ENCODE results near the gene ZNF823. TPM values are rescaled to one million over a fixed set of nuclear protein-coding genes. Genes with fewer than 3 reads are reported as not detected.
A peak's percentile ranks its signal among the peaks of the same experiment; 100 is the strongest.

ZNF823 gene
- polyA plus RNA-seq (2013, experiment 1 of 2), result 2.3 TPM
- 2.2 TPM for polyA plus RNA-seq (2013, experiment 2 of 2)

DNA sequence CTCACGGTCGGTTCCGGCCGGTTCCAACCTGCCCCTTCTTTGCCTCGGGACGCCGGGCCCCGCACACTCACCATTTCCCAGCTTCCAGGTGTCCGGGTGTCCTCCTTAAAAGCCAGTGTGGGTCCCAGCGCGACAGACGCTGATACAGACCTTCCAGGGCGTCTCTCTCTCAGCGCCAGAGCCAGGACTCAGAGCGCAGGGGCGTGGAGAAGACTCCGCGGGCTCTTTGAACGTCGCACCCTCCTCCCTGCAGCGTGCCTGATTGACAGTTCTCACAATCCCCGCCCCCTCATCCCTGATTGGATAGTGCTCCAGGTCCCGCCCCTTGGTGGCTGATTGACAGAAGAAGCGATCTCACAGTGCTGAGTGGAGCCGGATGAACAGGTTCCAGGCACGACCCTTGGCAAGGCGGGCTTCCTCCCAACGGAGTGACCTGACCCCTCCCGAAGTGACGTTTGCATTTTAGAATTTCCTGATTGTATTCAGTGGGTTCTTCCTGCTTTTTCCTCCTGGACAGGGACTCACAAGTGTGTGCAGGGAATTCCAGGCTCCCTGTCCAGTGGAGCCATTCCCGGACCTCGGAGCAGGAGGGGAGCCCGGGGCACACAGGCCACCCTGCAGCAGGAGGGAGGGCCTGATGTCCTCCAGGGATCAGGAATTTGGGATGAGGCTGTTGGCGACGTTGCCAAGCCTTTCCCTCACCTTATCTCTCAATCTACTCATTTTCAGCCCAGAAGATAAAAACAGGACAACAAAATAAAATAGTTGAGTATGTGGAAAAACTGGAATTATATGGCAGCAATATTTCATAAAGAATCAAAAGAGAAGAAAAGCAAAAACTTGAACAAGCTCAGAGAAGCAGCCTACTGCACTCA, at the start of gene ZNF823:
Gene ZNF823 (minus strand): TSS at position 201 of the 875 bp plus-strand sequence. CDS start 127 bp downstream, at position 74.
- Histone ChIP-seq H2BK15ac (ENCODE audit: low read depth, poor library complexity, severe bottlenecking) (peak within 1 kb of the TSS; percentile 93), H3K9me3 (ENCODE audit: control insufficient read depth, low read length) (peaks cover 4% of the 10 kb centered on the region), H2BK5ac (ENCODE audit: low read depth, low read length, poor library complexity, severe bottlenecking) (peak within 1 kb of the TSS; percentile 8), H3K9ac (ENCODE audit: low read length) (peak within 1 kb of the TSS; percentile 91), H3K27me3 (ENCODE audit: control insufficient read depth in 1 of 2, insufficient read depth in 1 of 2, low read length in 2 of 2) (no peaks in the 10 kb centered on the region), H2AK5ac (ENCODE audit: low read length, severe bottlenecking) (no peak within 1 kb of the TSS), H3K36me3 (ENCODE audit: control insufficient read depth in 1 of 2, insufficient read depth in 2 of 2, low read depth in 1 of 2, low read length in 2 of 2) (no peaks in the 10 kb centered on the region), H3K14ac (ENCODE audit: low read length in 2 of 2) (peak within 1 kb of the TSS in 1 of 2 experiments; percentile 89), H3K18ac (ENCODE audit: low read depth in 1 of 2, low read length in 2 of 2) (peak within 1 kb of the TSS; percentile 90 to 95), H3K79me1 (replicated peaks; ENCODE audit: low read length, poor library complexity, severe bottlenecking) (peaks cover 13% of the 10 kb centered on the region), H2BK12ac (ENCODE audit: low read length in 2 of 2) (peak within 1 kb of the TSS in 1 of 2 experiments; percentile 82), H3K4ac (ENCODE audit: low read depth in 1 of 2, low read length in 2 of 2) (peak within 1 kb of the TSS; percentile 29 to 98), H3K4me1 (ENCODE audit: control insufficient read depth, insufficient read depth, low read depth, low read length) (peaks cover 7% of the 10 kb centered on the region), H3K27ac (ENCODE audit: low read length, poor library complexity, severe bottlenecking) (peak within 1 kb of the TSS; percentile 94), H3K23ac (ENCODE audit: low read length in 2 of 2) (peak within 1 kb of the TSS; percentile 60 to 97), H4K91ac (ENCODE audit: low read length) (peak within 1 kb of the TSS; percentile 87), H2BK120ac (ENCODE audit: low read depth, low read length) (peak within 1 kb of the TSS; percentile 98), H2AFZ (ENCODE audit: low read depth, low read length) (peak within 1 kb of the TSS; percentile 100), H3K4me2 (ENCODE audit: low read length, poor library complexity, severe bottlenecking) (peak within 1 kb of the TSS; percentile 93), H4K8ac (ENCODE audit: low read length) (peak within 1 kb of the TSS; percentile 77), H3K4me3 (ENCODE audit: insufficient read depth in 1 of 2, low read depth in 1 of 2, low read length in 2 of 2) (peak within 1 kb of the TSS; percentile 93 to 94)
- 1% methylated on average over 30 of the region's 35 CpGs for WGBS
- DNase-seq, result peak; percentile 98

DNA sequence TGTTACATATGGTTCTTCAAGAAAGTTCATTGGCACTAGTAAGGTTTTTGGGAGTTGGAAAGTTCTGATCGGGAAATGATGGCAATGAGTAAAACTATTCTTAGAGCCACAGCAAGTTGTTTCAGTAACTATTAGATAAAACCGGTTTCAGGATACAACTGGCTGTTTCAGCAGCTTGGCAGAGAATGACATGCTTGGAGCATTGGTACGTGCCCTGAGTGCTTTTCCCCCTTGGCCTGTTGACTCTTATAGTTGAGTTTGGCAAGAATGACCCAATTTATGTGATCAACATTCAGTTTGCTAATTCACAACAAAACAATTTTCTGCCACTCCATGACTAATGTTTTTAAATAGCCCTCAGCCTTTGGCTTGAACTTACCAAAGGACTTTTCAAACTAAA, 48.8 kb upstream of the ZNF823 start:
- Histone ChIP-seq H3K9me3 (ENCODE audit: control insufficient read depth, low read length) (peaks cover 86% of the 10 kb centered on the region), H3K9ac (ENCODE audit: low read length) (no peak overlapping the region), H4K91ac (ENCODE audit: low read length) (no peak overlapping the region), H2BK120ac (ENCODE audit: low read depth, low read length) (no peak overlapping the region), H3K4me3 (ENCODE audit: insufficient read depth in 1 of 2, low read depth in 1 of 2, low read length in 2 of 2) (peak overlapping the region in 1 of 2 experiments; percentile 47), H4K8ac (ENCODE audit: low read length) (no peak overlapping the region), H3K79me1 (replicated peaks; ENCODE audit: low read length, poor library complexity, severe bottlenecking) (no peaks in the 10 kb centered on the region), H2BK5ac (ENCODE audit: low read depth, low read length, poor library complexity, severe bottlenecking) (no peak overlapping the region), H3K27ac (ENCODE audit: low read length, poor library complexity, severe bottlenecking) (no peak overlapping the region), H2AFZ (ENCODE audit: low read depth, low read length) (no peak overlapping the region), H2BK12ac (ENCODE audit: low read length in 2 of 2) (no peak overlapping the region), H3K4ac (ENCODE audit: low read depth in 1 of 2, low read length in 2 of 2) (no peak overlapping the region), H3K14ac (ENCODE audit: low read length in 2 of 2) (no peak overlapping the region), H3K27me3 (ENCODE audit: control insufficient read depth in 1 of 2, insufficient read depth in 1 of 2, low read length in 2 of 2) (no peaks in the 10 kb centered on the region), H3K36me3 (ENCODE audit: control insufficient read depth in 1 of 2, insufficient read depth in 2 of 2, low read depth in 1 of 2, low read length in 2 of 2) (peaks cover 0 to 11% of the 10 kb centered on the region in 2 experiments), H2AK5ac (ENCODE audit: low read length, severe bottlenecking) (no peak overlapping the region), H3K4me2 (ENCODE audit: low read length, poor library complexity, severe bottlenecking) (no peak overlapping the region), H2BK15ac (ENCODE audit: low read depth, poor library complexity, severe bottlenecking) (no peak overlapping the region), H3K4me1 (ENCODE audit: control insufficient read depth, insufficient read depth, low read depth, low read length) (no peaks in the 10 kb centered on the region), H3K23ac (ENCODE audit: low read length in 2 of 2) (no peak overlapping the region), H3K18ac (ENCODE audit: low read depth in 1 of 2, low read length in 2 of 2) (no peak overlapping the region)
- DNase-seq, result no peak
- 65% methylated on average over 3 of the region's 3 CpGs for WGBS

DNA sequence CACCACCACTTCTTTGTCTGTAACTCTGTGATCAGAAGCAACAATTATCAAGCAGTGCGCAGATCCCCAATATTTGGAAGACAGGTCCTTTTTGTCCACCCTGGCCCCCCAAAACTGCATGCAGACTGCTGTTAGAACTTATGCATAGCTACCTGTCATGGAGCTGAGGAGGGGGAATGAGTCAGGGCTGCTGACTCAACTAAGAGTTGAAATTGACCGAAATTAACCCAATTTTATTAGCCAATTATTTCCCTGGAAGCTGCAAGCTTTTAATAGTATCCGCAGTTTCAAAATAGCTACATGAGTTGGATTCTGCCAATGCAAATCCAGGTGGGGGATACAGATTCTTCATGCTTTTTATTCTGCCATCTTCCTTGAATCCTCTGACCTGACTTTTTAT, 45.6 kb upstream of the ZNF823 start:
- no peak overlapping the region for H4K8ac ChIP-seq (ENCODE audit: low read length)
- H3K4ac ChIP-seq (ENCODE audit: low read depth in 1 of 2, low read length in 2 of 2), result no peak overlapping the region

DNA sequence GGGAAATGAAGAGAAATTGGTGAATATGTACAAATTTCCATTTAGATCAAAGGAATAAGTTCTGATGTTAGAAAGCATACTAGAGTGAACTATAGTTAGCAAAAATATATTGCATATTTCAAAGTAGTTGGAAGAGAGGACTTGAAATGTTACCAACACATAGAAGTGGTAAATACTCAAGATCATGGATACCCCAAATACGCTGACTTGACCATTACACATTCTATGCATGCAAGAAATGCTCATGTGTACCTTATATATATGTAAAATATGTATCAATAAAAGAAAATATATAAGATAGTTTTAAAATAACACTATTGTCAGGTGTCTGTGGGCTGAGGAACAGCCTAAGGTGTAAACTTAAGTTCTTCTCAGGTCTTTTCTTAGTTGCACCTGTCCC, 45.0 kb upstream of the ZNF823 start:
- no peak overlapping the region for H4K8ac ChIP-seq (ENCODE audit: low read length)
- H3K36me3 ChIP-seq (ENCODE audit: control insufficient read depth in 1 of 2, insufficient read depth in 2 of 2, low read depth in 1 of 2, low read length in 2 of 2), result peaks cover 11 to 47% of the 10 kb centered on the region in 2 experiments
- peaks cover 91% of the 10 kb centered on the region for H3K9me3 ChIP-seq (ENCODE audit: control insufficient read depth, low read length)
- no peak overlapping the region for H3K18ac ChIP-seq (ENCODE audit: low read depth in 1 of 2, low read length in 2 of 2)
- H3K27ac ChIP-seq (ENCODE audit: low read length, poor library complexity, severe bottlenecking), result no peak overlapping the region
- H2BK120ac ChIP-seq (ENCODE audit: low read depth, low read length), result no peak overlapping the region
- H3K14ac ChIP-seq (ENCODE audit: low read length in 2 of 2), result no peak overlapping the region
- no peaks in the 10 kb centered on the region for H3K27me3 ChIP-seq (ENCODE audit: control insufficient read depth in 1 of 2, insufficient read depth in 1 of 2, low read length in 2 of 2)
- H3K4me2 ChIP-seq (ENCODE audit: low read length, poor library complexity, severe bottlenecking), result no peak overlapping the region
- no peak overlapping the region for H2AK5ac ChIP-seq (ENCODE audit: low read length, severe bottlenecking)
- H2BK5ac ChIP-seq (ENCODE audit: low read depth, low read length, poor library complexity, severe bottlenecking), result no peak overlapping the region
- no peak overlapping the region for H3K9ac ChIP-seq (ENCODE audit: low read length)
- H2BK15ac ChIP-seq (ENCODE audit: low read depth, poor library complexity, severe bottlenecking), result no peak overlapping the region
- no peak overlapping the region for H2BK12ac ChIP-seq (ENCODE audit: low read length in 2 of 2)
- no peak for DNase-seq
- H3K23ac ChIP-seq (ENCODE audit: low read length in 2 of 2), result no peak overlapping the region
- WGBS, result no CpG with 5 or more reads among the region's 1 CpG
- no peaks in the 10 kb centered on the region for H3K79me1 ChIP-seq (replicated peaks; ENCODE audit: low read length, poor library complexity, severe bottlenecking)
- no peaks in the 10 kb centered on the region for H3K4me1 ChIP-seq (ENCODE audit: control insufficient read depth, insufficient read depth, low read depth, low read length)
- peak overlapping the region in 1 of 2 experiments; percentile 62 for H3K4me3 ChIP-seq (ENCODE audit: insufficient read depth in 1 of 2, low read depth in 1 of 2, low read length in 2 of 2)
- no peak overlapping the region for H3K4ac ChIP-seq (ENCODE audit: low read depth in 1 of 2, low read length in 2 of 2)
- no peak overlapping the region for H4K91ac ChIP-seq (ENCODE audit: low read length)
- H2AFZ ChIP-seq (ENCODE audit: low read depth, low read length), result no peak overlapping the region

More for the DNA sequence above, 45.6 kb upstream of the ZNF823 start:
- no peaks in the 10 kb centered on the region for H3K79me1 ChIP-seq (replicated peaks; ENCODE audit: low read length, poor library complexity, severe bottlenecking)
- H3K14ac ChIP-seq (ENCODE audit: low read length in 2 of 2), result no peak overlapping the region
- no peak overlapping the region for H2BK5ac ChIP-seq (ENCODE audit: low read depth, low read length, poor library complexity, severe bottlenecking)
- H3K27me3 ChIP-seq (ENCODE audit: control insufficient read depth in 1 of 2, insufficient read depth in 1 of 2, low read length in 2 of 2), result no peaks in the 10 kb centered on the region
- H3K9me3 ChIP-seq (ENCODE audit: control insufficient read depth, low read length), result peaks cover 91% of the 10 kb centered on the region
- H3K27ac ChIP-seq (ENCODE audit: low read length, poor library complexity, severe bottlenecking), result no peak overlapping the region
- no peaks in the 10 kb centered on the region for H3K4me1 ChIP-seq (ENCODE audit: control insufficient read depth, insufficient read depth, low read depth, low read length)
- no peak overlapping the region for H4K91ac ChIP-seq (ENCODE audit: low read length)
- H2BK15ac ChIP-seq (ENCODE audit: low read depth, poor library complexity, severe bottlenecking), result no peak overlapping the region
- H3K4me2 ChIP-seq (ENCODE audit: low read length, poor library complexity, severe bottlenecking), result no peak overlapping the region
- no peak overlapping the region for H2AK5ac ChIP-seq (ENCODE audit: low read length, severe bottlenecking)
- peaks cover 7 to 42% of the 10 kb centered on the region in 2 experiments for H3K36me3 ChIP-seq (ENCODE audit: control insufficient read depth in 1 of 2, insufficient read depth in 2 of 2, low read depth in 1 of 2, low read length in 2 of 2)
- no peak overlapping the region for H2AFZ ChIP-seq (ENCODE audit: low read depth, low read length)
- H2BK12ac ChIP-seq (ENCODE audit: low read length in 2 of 2), result no peak overlapping the region
- H2BK120ac ChIP-seq (ENCODE audit: low read depth, low read length), result no peak overlapping the region
- WGBS, result 88% methylated on average over 2 of the region's 3 CpGs
- peak overlapping the region in 1 of 2 experiments; percentile 62 for H3K4me3 ChIP-seq (ENCODE audit: insufficient read depth in 1 of 2, low read depth in 1 of 2, low read length in 2 of 2)
- H3K9ac ChIP-seq (ENCODE audit: low read length), result no peak overlapping the region
- DNase-seq, result no peak
- H3K18ac ChIP-seq (ENCODE audit: low read depth in 1 of 2, low read length in 2 of 2), result no peak overlapping the region
- H3K23ac ChIP-seq (ENCODE audit: low read length in 2 of 2), result no peak overlapping the region

All from mesenchymal stem cell (in vitro differentiated cells and primary cell).